Keratinocyte (primary cell): ENCODE results near the gene PAFAH2. TPM values are rescaled to one million over a fixed set of nuclear protein-coding genes. Genes with fewer than 3 reads are reported as not detected.
A peak's percentile ranks its signal among the peaks of the same experiment; 100 is the strongest.

Experiments
- DNase-seq: peaks from one replicate; pipeline ENCODE4 v3.0.0-alpha.2; 2011; ENCODE audit warnings: low read depth, missing footprints, low spot score
- FAIRE-seq: peaks from 2 replicates; lab custom pipeline; 2011; peaks lifted over from hg19 to GRCh38; lab: Jason Lieb, UNC
- H2AFZ ChIP-seq: 2 replicates; pipeline ENCODE4 v1.6.0; 2012; ENCODE audit warnings: low read length, control low read depth, inconsistent platforms; ENCODE audit not compliant: control insufficient read depth
- H3K27ac ChIP-seq: 2 replicates; pipeline ENCODE4 v1.5.1; 2011; ENCODE audit warnings: low read length; ENCODE audit not compliant: control insufficient read depth, insufficient read depth
- H3K27me3 ChIP-seq: 3 replicates; pipeline ENCODE4 v1.6.0; 2011; ENCODE audit warnings: low read length; ENCODE audit not compliant: control insufficient read depth, insufficient read depth; ENCODE audit errors: extremely low read depth
- H3K36me3 ChIP-seq, 2 experiments: 2 replicates in 1 of 2; 3 replicates in 1 of 2; pipeline ENCODE4 v1.5.1; 2011; ENCODE audit warnings: low read length in 2 of 2, mild to moderate bottlenecking in 1 of 2; ENCODE audit not compliant: control insufficient read depth in 2 of 2, insufficient read depth in 2 of 2; ENCODE audit errors: extremely low read depth in 1 of 2
- H3K4me1 ChIP-seq: 3 replicates; pipeline ENCODE4 v1.5.1; 2011; ENCODE audit warnings: low read length; ENCODE audit not compliant: control insufficient read depth, insufficient read depth; ENCODE audit errors: extremely low read depth
- H3K4me2 ChIP-seq: 3 replicates; pipeline ENCODE4 v1.6.0; 2011; ENCODE audit warnings: low read depth, low read length; ENCODE audit not compliant: control insufficient read depth, insufficient read depth; ENCODE audit errors: extremely low read depth
- H3K4me3 ChIP-seq, 3 experiments: fragments of 200-600 bp in 1 of 3; sonication (generic) in 1 of 3; 2 replicates in 2 of 3; 3 replicates in 1 of 3; pipeline ENCODE4 v1.5.1; 2011 to 2016; ENCODE audit warnings: low read length in 3 of 3, mild to moderate bottlenecking in 3 of 3, control low read depth in 2 of 3, inconsistent platforms in 1 of 3, low read depth in 1 of 3, mixed read lengths in 1 of 3, mixed run types in 1 of 3, moderate library complexity in 1 of 3; ENCODE audit not compliant: control insufficient read depth in 2 of 3, insufficient read depth in 2 of 3; ENCODE audit errors: extremely low read depth in 1 of 3
- H3K79me2 ChIP-seq: 2 replicates; pipeline ENCODE4 v1.6.0; 2012; ENCODE audit warnings: low read length; ENCODE audit not compliant: control insufficient read depth, insufficient read depth
- H3K9ac ChIP-seq: 3 replicates; pipeline ENCODE4 v1.6.0; 2011; ENCODE audit warnings: low read length; ENCODE audit not compliant: control insufficient read depth, insufficient read depth; ENCODE audit errors: extremely low read depth
- H3K9me1 ChIP-seq: 3 replicates; pipeline ENCODE4 v1.6.0; 2011; ENCODE audit warnings: low read length; ENCODE audit not compliant: control insufficient read depth, insufficient read depth; ENCODE audit errors: extremely low read depth
- H3K9me3 ChIP-seq: 2 replicates; pipeline ENCODE4 v1.5.1; 2012; ENCODE audit warnings: low read depth, low read length; ENCODE audit not compliant: control insufficient read depth
- H4K20me1 ChIP-seq: 3 replicates; pipeline ENCODE4 v1.6.0; 2011; ENCODE audit warnings: low read length; ENCODE audit not compliant: control insufficient read depth, insufficient read depth; ENCODE audit errors: extremely low read depth
- CTCF ChIP-seq, 3 experiments: IDR thresholded peaks in 1 of 3; conservative IDR thresholded peaks in 1 of 3; optimal IDR thresholded peaks in 1 of 3; 2 replicates in 2 of 3; 3 replicates in 1 of 3; pipeline versions ENCODE3 to v1.5.1; 2011; ENCODE audit warnings: low read length in 3 of 3, mild to moderate bottlenecking in 3 of 3, moderate library complexity in 2 of 3, control low read depth in 1 of 3, inconsistent platforms in 1 of 3; ENCODE audit not compliant: insufficient read depth in 2 of 3; ENCODE audit errors: extremely low read depth in 1 of 3
- EZH2 ChIP-seq: IDR thresholded peaks from one replicate; pipeline ENCODE4 v1.6.1; 2012; ENCODE audit warnings: inconsistent platforms, mild to moderate bottlenecking, low read length, moderate library complexity
- dilution Hi-C: fragments of 300-500 bp; cut with MboI; formaldehyde crosslinking; loops from one replicate; pipeline ENCODE4 v1.7.0; 2020; ENCODE audit warnings: low sequenced_read_pairs; ENCODE audit not compliant: extremely low pct_ligation_motif_present
- polyA plus RNA-seq, 5 experiments: library from polyadenylated mRNA; depleted of rRNA in 3 of 5; stranded (reverse) in 3 of 5; stranded (forward) in 1 of 5; unstranded in 1 of 5; fragments of >200 nt; gene quantifications; 1 replicate in 1 of 5; 2 replicates in 3 of 5; 3 replicates in 1 of 5; pipeline versions ENCODE4 v1.2.1 to v1.2.3, GENCODE V29; 2011 to 2012; ENCODE audit warnings: missing spikeins in 2 of 5, low read depth in 1 of 5, low replicate concordance in 1 of 5

The PAFAH2 gene
- polyA plus RNA-seq, 1 donor (not counting 4 experiments of a cell fraction or from before 2014, with no cell fraction given), result 15.5 TPM

GRCh38 chr1:26035203-26035958 is 37.5 kb upstream of the PAFAH2 start:
- peak overlapping the region; percentile 96 for H3K4me2 ChIP-seq
- no peaks in the 10 kb centered on the region for H4K20me1 ChIP-seq
- no peaks in the 10 kb centered on the region for H3K9me3 ChIP-seq
- no peaks in the 10 kb centered on the region for H3K79me2 ChIP-seq
- FAIRE-seq (peak; percentile 87), DNase-seq (peak; percentile 60)
- peak overlapping the region; percentile 58 to 92 (median 89) for H3K4me3 ChIP-seq
- H3K4me1 ChIP-seq, result peaks cover 10% of the 10 kb centered on the region
- H3K27ac ChIP-seq, result peak overlapping the region; percentile 33
- no peaks in the 10 kb centered on the region for H3K36me3 ChIP-seq
- peak overlapping the region; percentile 97 for H2AFZ ChIP-seq
- dilution Hi-C loops, result no loop called here
- H3K9me1 ChIP-seq, result no peaks in the 10 kb centered on the region
- H3K27me3 ChIP-seq, result no peaks in the 10 kb centered on the region
- peak overlapping the region; percentile 79 for H3K9ac ChIP-seq
- TF ChIP-seq CTCF (optimal IDR thresholded peaks at IDR 0.05 in 1 of 3, IDR thresholded peaks at IDR 0.05 in 1 of 3, conservative IDR thresholded peaks at IDR 0.05 in 1 of 3; ENCODE audit: extremely low read depth in 1 of 3, insufficient read depth in 2 of 3, low read length in 3 of 3), result peak in 1 of 3 experiments; percentile 27
- no peak for TF ChIP-seq EZH2

- no peak for FAIRE-seq
- Histone ChIP-seq H3K9me1 (no peaks in the 10 kb centered on the region), H3K4me1 (peaks cover 10% of the 10 kb centered on the region), H3K27ac (no peak overlapping the region), H3K27me3 (no peaks in the 10 kb centered on the region), H3K4me3 (peak overlapping the region; percentile 58 to 92 (median 89)), H3K9me3 (no peaks in the 10 kb centered on the region), H3K4me2 (peak overlapping the region; percentile 96), H3K9ac (peak overlapping the region; percentile 79), H4K20me1 (no peaks in the 10 kb centered on the region), H2AFZ (peak overlapping the region; percentile 88), H3K36me3 (no peaks in the 10 kb centered on the region), H3K79me2 (no peaks in the 10 kb centered on the region)
- TF ChIP-seq EZH2 (no peak), CTCF (optimal IDR thresholded peaks at IDR 0.05 in 1 of 3, IDR thresholded peaks at IDR 0.05 in 1 of 3, conservative IDR thresholded peaks at IDR 0.05 in 1 of 3; ENCODE audit: extremely low read depth in 1 of 3, insufficient read depth in 2 of 3, low read length in 3 of 3) (no peak)
- dilution Hi-C loops, result no loop called here
- no peak for DNase-seq
These were observed 36.8 kb upstream of the PAFAH2 start for GRCh38 chr1:26034504-26035202.
